HepG2 (cell line): ENCODE measurements around the gene GSDME. TPM values are rescaled to one million over a fixed set of nuclear protein-coding genes. Genes with fewer than 3 reads are reported as not detected.

Experiments
- ATAC-seq: fragments of 200-7000 bp; cut with Tn5 transposase; 3 replicates; pipeline ENCODE4 v1.9.1; 2020; ENCODE audit warnings: mild to moderate bottlenecking, moderate library complexity
- BruUV-seq: library from RNA; stranded (reverse); fragments of 400-500 nt; replicated peaks from 2 replicates; lab custom pipeline; 2021; lab: Mats Ljungman, UMichigan
- CTCF ChIA-PET: fragments of 300-600 bp; formaldehyde crosslinking; extraction: SDS; loops from one replicate; lab custom pipeline; 2021; ENCODE audit warnings: low total read pairs, inconsistent platforms, low intra/inter-chr PET ratio; lab: Yijun Ruan, JAX
- POLR2A ChIA-PET: fragments of 350-600 bp; sonication (Branson Sonifier 250); formaldehyde crosslinking; loops from one replicate; lab custom pipeline; 2020; ENCODE audit warnings: antibody characterized with exemption, inconsistent platforms; lab: Yijun Ruan, JAX
- DNase-seq: peaks from one replicate; pipeline ENCODE4 v3.0.0-alpha.2; 2015; ENCODE audit warnings: low spot score
- FAIRE-seq: peaks from 3 replicates; lab custom pipeline; 2011; peaks lifted over from hg19 to GRCh38; lab: Jason Lieb, UNC
- H2AFZ ChIP-seq: one replicate; pipeline ENCODE4 v1.6.1; 2011; ENCODE audit warnings: low read length, inconsistent platforms
- H3K27ac ChIP-seq: fragments of 300-600 bp; 3 replicates; pipeline ENCODE4 v1.8.0; 2011; ENCODE audit warnings: mixed run types, mild to moderate bottlenecking, mixed read lengths, low read length, inconsistent platforms; ENCODE audit not compliant: insufficient read depth; ENCODE audit errors: extremely low read length
- H3K27me3 ChIP-seq, 2 experiments: fragments of 200-600 bp in 1 of 2; 2 replicates in 1 of 2; 3 replicates in 1 of 2; pipeline versions ENCODE4 v1.6.0 to v1.8.0; 2011; ENCODE audit warnings: low read length in 2 of 2, mild to moderate bottlenecking in 2 of 2, moderate library complexity in 2 of 2, inconsistent platforms in 1 of 2; ENCODE audit not compliant: insufficient read depth in 2 of 2, control insufficient read depth in 1 of 2
- H3K36me3 ChIP-seq, 2 experiments: fragments of 200-600 bp in 1 of 2; replicated peaks in 1 of 2; 2 replicates in 1 of 2; 3 replicates in 1 of 2; pipeline versions ENCODE4 v1.5.1 to v1.8.0; 2011; ENCODE audit warnings: low read length in 2 of 2, inconsistent platforms in 1 of 2; ENCODE audit not compliant: insufficient read depth in 2 of 2, control insufficient read depth in 1 of 2
- H3K4me1 ChIP-seq: 2 replicates; pipeline ENCODE4 v1.5.1; 2012; ENCODE audit warnings: low read length, inconsistent platforms; ENCODE audit not compliant: insufficient read depth
- H3K4me2 ChIP-seq: 2 replicates; pipeline ENCODE4 v1.6.0; 2011; ENCODE audit warnings: low read depth, low read length, inconsistent platforms
- H3K4me3 ChIP-seq, 3 experiments: fragments of 200-600 bp in 1 of 3; sonication (generic), shearing (Covaris generic) in 1 of 3; replicated peaks in 1 of 3; 2 replicates each; pipeline ENCODE4 v1.5.1; 2011 to 2016; ENCODE audit warnings: low read length in 3 of 3, inconsistent platforms in 2 of 3, low read depth in 2 of 3, mild to moderate bottlenecking in 2 of 3, control low read depth in 1 of 3, mixed read lengths in 1 of 3; ENCODE audit not compliant: insufficient read depth in 1 of 3
- H3K79me2 ChIP-seq: one replicate; pipeline ENCODE4 v1.6.1; 2011; ENCODE audit warnings: low read length, inconsistent platforms; ENCODE audit not compliant: insufficient read depth
- H3K9ac ChIP-seq: 2 replicates; pipeline ENCODE4 v1.6.0; 2011; ENCODE audit warnings: mild to moderate bottlenecking, low read depth, low read length, inconsistent platforms; ENCODE audit not compliant: insufficient read depth
- H3K9me3 ChIP-seq: 2 replicates; pipeline ENCODE4 v1.5.1; 2012; ENCODE audit warnings: mild to moderate bottlenecking, low read length
- H4K20me1 ChIP-seq: 2 replicates; pipeline ENCODE4 v1.6.0; 2011; ENCODE audit warnings: inconsistent platforms, mild to moderate bottlenecking, low read length, moderate library complexity; ENCODE audit not compliant: insufficient read depth
- BRF2 ChIP-seq: sonication (generic); formaldehyde crosslinking; IDR thresholded peaks from 2 replicates; pipeline ENCODE4 v1.8.1; 2022; ENCODE audit warnings: mild to moderate bottlenecking, missing genetic modification reagents
- CAMTA2 ChIP-seq: sonication (generic); formaldehyde crosslinking; IDR thresholded peaks from 2 replicates; pipeline ENCODE4 v1.4.0; 2020; ENCODE audit warnings: mild to moderate bottlenecking, missing genetic modification reagents, borderline replicate concordance
- CENPX ChIP-seq: sonication (generic); formaldehyde crosslinking; IDR thresholded peaks from 2 replicates; pipeline ENCODE4 v1.9.0; 2021; ENCODE audit warnings: mild to moderate bottlenecking, missing genetic modification reagents, moderate library complexity
- GLMP ChIP-seq: sonication (generic); formaldehyde crosslinking; IDR thresholded peaks from 2 replicates; pipeline ENCODE4 v1.9.0; 2021; ENCODE audit warnings: missing genetic modification reagents, mild to moderate bottlenecking, borderline replicate concordance
- HNRNPUL1 ChIP-seq: fragments of 200-400 bp; formaldehyde crosslinking; IDR thresholded peaks from 2 replicates; pipeline ENCODE4 v1.6.1; 2017; ENCODE audit warnings: low read depth, mild to moderate bottlenecking, low read length, moderate library complexity
- KDM5A ChIP-seq: fragments of 200-600 bp; sonication (generic); IDR thresholded peaks from 2 replicates; pipeline ENCODE4 v1.7.0; 2018; ENCODE audit warnings: antibody characterized with exemption, mild to moderate bottlenecking, low read length, borderline replicate concordance
- MTA3 ChIP-seq: sonication (generic); formaldehyde crosslinking; IDR thresholded peaks from 2 replicates; pipeline ENCODE4 v1.4.0; 2020; ENCODE audit warnings: missing genetic modification reagents
- NFATC3 ChIP-seq: sonication (generic); formaldehyde crosslinking; IDR thresholded peaks from 2 replicates; pipeline ENCODE4 v1.5.1; 2020; ENCODE audit warnings: mild to moderate bottlenecking, missing genetic modification reagents
- PHF21A ChIP-seq: sonication (generic); formaldehyde crosslinking; IDR thresholded peaks from 2 replicates; pipeline ENCODE4 v1.5.0; 2020; ENCODE audit warnings: mild to moderate bottlenecking, missing genetic modification reagents
- STAT6 ChIP-seq: sonication (generic); formaldehyde crosslinking; IDR thresholded peaks from 2 replicates; pipeline ENCODE4 v1.4.0; 2020; ENCODE audit warnings: missing genetic modification reagents, mild to moderate bottlenecking, borderline replicate concordance
- TCF7L2 ChIP-seq: IDR thresholded peaks from 2 replicates; pipeline ENCODE4 v1.6.1; 2011; ENCODE audit warnings: mild to moderate bottlenecking, low read depth, low read length, moderate library complexity
- ZBTB43 ChIP-seq: sonication (generic); formaldehyde crosslinking; conservative IDR thresholded peaks from 2 replicates; pipeline ENCODE4 v1.4.0; 2020; ENCODE audit warnings: missing genetic modification reagents
- ZNF292 ChIP-seq: sonication (generic); formaldehyde crosslinking; IDR thresholded peaks from 2 replicates; pipeline ENCODE4 v1.8.1; 2022; ENCODE audit warnings: mild to moderate bottlenecking, low read depth, missing genetic modification reagents, borderline replicate concordance
- ZNF720 ChIP-seq: sonication (generic); formaldehyde crosslinking; IDR thresholded peaks from 2 replicates; pipeline ENCODE4 v1.4.0; 2020; ENCODE audit warnings: missing genetic modification reagents
- WGBS: methylation state at CpG from one replicate; pipeline ENCODE4 v1.1.6; 2017; ENCODE audit warnings: low lambda C conversion rate; 5-methylcytosine and 5-hydroxymethylcytosine counted together
- in situ Hi-C: cut with HindIII; loops from 2 replicates; pipeline ENCODE4 v1.10.0; 2017; ENCODE audit warnings: low pct_unique_long_range_greater_than_20kb; ENCODE audit not compliant: extremely low pct_ligation_motif_present
- intact Hi-C: fragments of 100-400 bp; cut with micrococcal nuclease; formaldehyde crosslinking; loops from one replicate; pipeline ENCODE4 v1.10.0; 2022; ENCODE audit not compliant: unreplicated experiment
- polyA plus RNA-seq, 8 experiments: library from polyadenylated mRNA; depleted of rRNA in 3 of 8; stranded (reverse) in 7 of 8; unstranded in 1 of 8; fragments of >200 nt; fragmentation: Illumina TruSeq in 4 of 8; extraction: Trizol in 4 of 8; gene quantifications; 2 replicates each; pipeline versions ENCODE4 v1.2.1 to v1.2.3, GENCODE V29; 2011 to 2016; ENCODE audit warnings: low read depth in 4 of 8, missing spikeins in 1 of 8, mixed read lengths in 1 of 8; ENCODE audit not compliant: insufficient read depth in 1 of 8
- total RNA-seq, 5 experiments: library from RNA; depleted of rRNA; stranded (reverse); fragments of >200 nt; fragmentation: Illumina TruSeq; extraction: Trizol; gene quantifications; 2 replicates each; pipeline ENCODE4 v1.2.3, GENCODE V29; 2016; ENCODE audit warnings: low read depth in 1 of 5

GSDME gene
- total and polyA plus RNA-seq, 2 of the 13 experiments (the other 11 are each of a cell fraction or from before 2014, with no cell fraction given): 19.2 to 28.2 TPM

GRCh38 chr7:24750441-24751055 lies 6.7 kb downstream of the GSDME start:
- no peak overlapping the region for H2AFZ ChIP-seq
- H3K27me3 ChIP-seq: no peaks in the 10 kb centered on the region
- no peaks in the 10 kb centered on the region for H4K20me1 ChIP-seq
- H3K36me3 ChIP-seq: no peaks in the 10 kb centered on the region
- FAIRE-seq (no peak), DNase-seq (no peak)
- in situ Hi-C loops: no loop called here
- TF ChIP-seq ZNF292 (CRISPR knock-in tag): no peak
- no peak for TF ChIP-seq BRF2 (CRISPR knock-in tag)
- no peak for TF ChIP-seq KDM5A
- no peak for TF ChIP-seq ZNF720
- TF ChIP-seq CAMTA2: no peak
- no peak for TF ChIP-seq CENPX
- no peak for TF ChIP-seq MTA3 (CRISPR knock-in tag)
- no peak for TF ChIP-seq ZBTB43
- no peak for TF ChIP-seq TCF7L2
- TF ChIP-seq NFATC3 (CRISPR knock-in tag): no peak
- TF ChIP-seq PHF21A (CRISPR knock-in tag): no peak
- TF ChIP-seq HNRNPUL1: no peak
- TF ChIP-seq STAT6: no peak
- TF ChIP-seq GLMP: no peak
- TF ChIP-seq, all 625 proteins: peak for 0
- no peak for ATAC-seq
- no peak overlapping the region for H3K4me2 ChIP-seq
- POLR2A ChIA-PET: no interaction called here
- H3K4me1 ChIP-seq: peaks cover 19% of the 10 kb centered on the region
- H3K27ac ChIP-seq: no peak overlapping the region
- no peaks in the 10 kb centered on the region for H3K79me2 ChIP-seq
- CTCF ChIA-PET: interaction anchor here (0.5 kb wide), 1 partner anchor 348 kb away, joined by 5 read pairs; no protein-coding TSS in a partner anchor
- BruUV-seq: no TSS peak
- intact Hi-C loops: no loop called here
- H3K9me3 ChIP-seq: no peaks in the 10 kb centered on the region
- WGBS: 99% methylated on average over 3 of the region's 3 CpGs
- H3K4me3 ChIP-seq: no peak overlapping the region
- no peak overlapping the region for H3K9ac ChIP-seq
